ES-I3 (cell line): ENCODE data around the gene ALKBH2.
"Not testable (repeated sequence)": the region's sequence is repeated elsewhere in the genome, so short reads cannot be mapped to it uniquely, and the experiment has no call there.

ENCODE experiments used
- H3K36me3 ChIP-seq: 2 replicates; pipeline ENCODE4 v1.6.1; 2013; ENCODE audit warnings: mild to moderate bottlenecking, low read length, control low read depth, moderate library complexity; ENCODE audit not compliant: insufficient read depth
- H3K4me1 ChIP-seq: 2 replicates; pipeline ENCODE4 v1.6.1; 2013; ENCODE audit warnings: mild to moderate bottlenecking, control low read depth, low read length; ENCODE audit not compliant: insufficient read depth
- H3K9ac ChIP-seq: 2 replicates; pipeline ENCODE4 v1.6.1; 2013; ENCODE audit warnings: low read depth, mild to moderate bottlenecking, low read length, moderate library complexity
- H3K9me3 ChIP-seq: 2 replicates; pipeline ENCODE4 v1.6.1; 2013; ENCODE audit warnings: mild to moderate bottlenecking, low read length, moderate library complexity; ENCODE audit not compliant: control insufficient read depth, insufficient read depth

ALKBH2 gene

GRCh38 chr12:109065853-109066193, 27.4 kb downstream of the ALKBH2 start:
- Histone ChIP-seq H3K9me3 (no peaks in the 10 kb centered on the region), H3K4me1 (peaks cover 4% of the 10 kb centered on the region; the same call in 1 of the 2 replicates), H3K36me3 (no peaks in the 10 kb centered on the region), H3K9ac (no peak overlapping the region)

GRCh38 chr12:109065154-109065852, 28.0 kb downstream of the ALKBH2 start:
- H3K36me3 ChIP-seq = no peaks in the 10 kb centered on the region
- H3K4me1 ChIP-seq = peaks cover 3% of the 10 kb centered on the region; the same call in 1 of the 2 replicates
- H3K9ac ChIP-seq = no peak overlapping the region
- no peaks in the 10 kb centered on the region for H3K9me3 ChIP-seq

DNA sequence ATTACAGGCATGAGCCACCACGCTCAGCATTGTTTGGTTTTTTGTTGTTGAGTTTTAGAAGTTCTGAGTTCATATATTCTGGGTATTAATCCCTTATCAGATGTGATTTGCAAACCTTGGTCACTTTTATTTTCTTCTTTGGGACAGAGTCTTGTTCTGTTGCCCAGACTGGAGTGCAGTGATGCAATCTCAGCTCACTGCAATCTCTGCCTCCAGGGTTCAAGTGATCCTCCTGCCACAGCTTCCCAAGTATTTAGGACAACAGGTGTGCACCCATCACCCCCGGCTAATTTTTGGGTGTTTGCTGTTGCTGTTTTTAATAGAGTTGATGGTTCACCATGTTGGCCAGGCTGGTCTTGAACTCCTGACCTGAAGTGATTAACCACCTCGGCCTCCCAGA, 29.1 kb downstream of the ALKBH2 start:
- no peaks in the 10 kb centered on the region for H3K36me3 ChIP-seq
- H3K9me3 ChIP-seq = no peaks in the 10 kb centered on the region
- H3K9ac ChIP-seq = no peak overlapping the region
- H3K4me1 ChIP-seq = no peaks in the 10 kb centered on the region

DNA sequence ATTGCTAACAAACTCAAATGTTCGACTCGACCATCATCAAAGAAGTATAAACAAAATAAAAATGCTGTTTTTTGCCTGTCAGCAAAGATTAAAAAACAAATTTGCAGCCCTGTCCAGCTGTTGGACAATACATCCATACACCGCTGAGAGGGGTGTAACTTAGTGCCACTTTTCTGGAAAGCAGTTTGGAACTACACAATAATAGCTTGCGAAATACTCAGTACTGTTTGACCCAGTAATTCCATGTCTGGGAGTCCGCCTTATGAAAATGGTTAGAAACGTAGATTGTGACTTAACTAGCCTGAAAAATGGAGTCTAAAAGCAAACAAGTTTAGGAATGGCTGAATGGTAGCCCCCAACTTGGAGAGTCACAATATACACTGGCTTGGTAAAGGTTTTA, 34.5 kb downstream of the ALKBH2 start:
- no peaks in the 10 kb centered on the region for H3K9me3 ChIP-seq
- H3K36me3 ChIP-seq = no peaks in the 10 kb centered on the region; the same call in 1 of the 2 replicates
- H3K4me1 ChIP-seq = no peaks in the 10 kb centered on the region
- no peak overlapping the region for H3K9ac ChIP-seq

DNA sequence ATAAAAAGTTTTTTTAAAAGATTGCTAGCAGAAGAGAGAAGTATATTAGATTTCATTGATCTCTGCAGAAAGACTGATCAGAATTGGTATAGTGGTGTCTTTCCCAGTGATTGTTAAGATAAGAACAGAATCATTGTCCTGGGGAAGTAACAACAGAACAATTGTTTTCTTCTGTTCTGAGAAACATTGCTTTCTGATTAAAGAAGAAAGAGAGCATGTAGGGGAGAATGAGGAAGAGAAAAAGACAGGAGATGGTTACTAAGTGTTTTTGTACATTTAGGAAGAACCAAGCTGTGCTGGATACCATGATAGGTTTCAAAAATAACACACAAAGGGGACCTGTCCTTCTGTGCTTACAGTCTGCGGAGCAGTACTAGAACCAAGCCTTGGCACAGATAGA, 35.9 kb downstream of the ALKBH2 start:
- H3K4me1 ChIP-seq = no peaks in the 10 kb centered on the region
- H3K9ac ChIP-seq = no peak overlapping the region
- H3K36me3 ChIP-seq = no peaks in the 10 kb centered on the region; the same call in 1 of the 2 replicates
- H3K9me3 ChIP-seq = no peaks in the 10 kb centered on the region

- Histone ChIP-seq H3K9me3 (no peaks in the 10 kb centered on the region), H3K36me3 (no peaks in the 10 kb centered on the region; the same call in 1 of the 2 replicates), H3K4me1 (no peaks in the 10 kb centered on the region)
Measured at GRCh38 chr12:109056891-109057290, 36.4 kb downstream of the ALKBH2 start.

GRCh38 chr12:109054520-109054919, 38.8 kb downstream of the ALKBH2 start:
- Histone ChIP-seq H3K4me1 (no peaks in the 10 kb centered on the region), H3K9ac (no peak overlapping the region), H3K9me3 (no peaks in the 10 kb centered on the region), H3K36me3 (no peaks in the 10 kb centered on the region; the same call in 1 of the 2 replicates)

More at GRCh38 chr12:109056891-109057290, 36.4 kb downstream of the ALKBH2 start:
- no peak overlapping the region for H3K9ac ChIP-seq

- H3K9me3 ChIP-seq, H3K36me3 ChIP-seq, H3K4me1 ChIP-seq, H3K9ac ChIP-seq: not testable (repeated sequence)
Measured at GRCh38 chr12:109054124-109054513, 39.2 kb downstream of the ALKBH2 start.

- H3K9me3 ChIP-seq = no peaks in the 10 kb centered on the region
- H3K4me1 ChIP-seq = no peaks in the 10 kb centered on the region
- peak overlapping the region; percentile 85 for H3K9ac ChIP-seq
- H3K36me3 ChIP-seq = no peaks in the 10 kb centered on the region; the same call in 1 of the 2 replicates
Measured at GRCh38 chr12:109053382-109054123, 39.7 kb downstream of the ALKBH2 start.

GRCh38 chr12:109052414-109053323, 40.6 kb downstream of the ALKBH2 start, which contains the start of gene USP30:
TSS of gene USP30 (plus strand) at chr12:109052576. CDS start at chr12:109052679, 103 bp downstream.
- Histone ChIP-seq H3K4me1 (no peaks in the 10 kb centered on the region), H3K9me3 (no peaks in the 10 kb centered on the region), H3K36me3 (no peaks in the 10 kb centered on the region), H3K9ac (peak within 1 kb of the TSS; percentile 85)

- no peaks in the 10 kb centered on the region for H3K4me1 ChIP-seq
Measured at GRCh38 chr12:109052097-109052413, 41.2 kb downstream of the ALKBH2 start.

GRCh38 chr12:109049794-109050193, 43.5 kb downstream of the ALKBH2 start:
- H3K9me3 ChIP-seq, H3K9ac ChIP-seq, H3K36me3 ChIP-seq, H3K4me1 ChIP-seq: not testable (repeated sequence)

More at GRCh38 chr12:109052097-109052413, 41.2 kb downstream of the ALKBH2 start:
- no peaks in the 10 kb centered on the region for H3K36me3 ChIP-seq
- no peaks in the 10 kb centered on the region for H3K9me3 ChIP-seq
- H3K9ac ChIP-seq = peak overlapping the region; percentile 48; the same call in 1 of the 2 replicates

GRCh38 chr12:109048706-109049105, 44.6 kb downstream of the ALKBH2 start:
- H3K9me3 ChIP-seq, H3K36me3 ChIP-seq, H3K9ac ChIP-seq, H3K4me1 ChIP-seq: not testable (repeated sequence)

DNA sequence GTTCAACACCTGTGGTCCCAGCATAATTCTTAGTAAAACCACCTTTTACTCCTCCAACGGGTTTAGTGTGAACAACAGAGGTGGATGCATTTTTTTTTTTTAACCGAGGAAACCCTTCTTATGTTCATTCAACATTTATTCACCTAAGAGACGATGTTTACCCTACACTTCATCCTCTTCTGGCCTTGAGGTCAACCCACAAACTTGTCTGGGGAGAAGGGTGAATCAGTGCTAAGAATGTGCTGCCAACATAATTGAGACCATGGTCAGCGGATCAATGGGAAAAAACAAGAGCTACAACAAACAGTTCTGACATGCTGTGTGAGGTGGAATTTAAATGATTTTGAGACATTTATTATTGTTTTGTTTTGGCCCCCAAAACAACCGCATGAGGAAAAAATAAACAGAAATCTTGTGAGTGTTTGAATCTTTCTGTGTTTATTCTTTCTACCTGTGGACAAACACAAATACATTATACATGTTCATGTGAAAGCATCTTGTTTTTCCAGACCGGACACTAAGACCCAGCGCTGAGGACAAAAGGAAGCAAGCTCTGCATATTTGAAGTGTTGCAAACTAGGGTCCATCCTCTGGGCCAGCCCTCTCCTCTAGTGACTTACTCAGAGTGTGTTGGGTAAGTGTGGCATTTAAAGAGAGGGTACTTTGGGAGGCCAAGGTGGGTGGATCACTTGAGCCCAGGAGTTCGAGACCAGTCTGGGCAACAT, 46.0 kb downstream of the ALKBH2 start:
- no peaks in the 10 kb centered on the region for H3K36me3 ChIP-seq
- H3K9me3 ChIP-seq = no peaks in the 10 kb centered on the region
- no peak overlapping the region for H3K9ac ChIP-seq
- no peaks in the 10 kb centered on the region for H3K4me1 ChIP-seq
